ENCODE measurements around the gene TDRD1.

TDRD1 gene

DNA sequence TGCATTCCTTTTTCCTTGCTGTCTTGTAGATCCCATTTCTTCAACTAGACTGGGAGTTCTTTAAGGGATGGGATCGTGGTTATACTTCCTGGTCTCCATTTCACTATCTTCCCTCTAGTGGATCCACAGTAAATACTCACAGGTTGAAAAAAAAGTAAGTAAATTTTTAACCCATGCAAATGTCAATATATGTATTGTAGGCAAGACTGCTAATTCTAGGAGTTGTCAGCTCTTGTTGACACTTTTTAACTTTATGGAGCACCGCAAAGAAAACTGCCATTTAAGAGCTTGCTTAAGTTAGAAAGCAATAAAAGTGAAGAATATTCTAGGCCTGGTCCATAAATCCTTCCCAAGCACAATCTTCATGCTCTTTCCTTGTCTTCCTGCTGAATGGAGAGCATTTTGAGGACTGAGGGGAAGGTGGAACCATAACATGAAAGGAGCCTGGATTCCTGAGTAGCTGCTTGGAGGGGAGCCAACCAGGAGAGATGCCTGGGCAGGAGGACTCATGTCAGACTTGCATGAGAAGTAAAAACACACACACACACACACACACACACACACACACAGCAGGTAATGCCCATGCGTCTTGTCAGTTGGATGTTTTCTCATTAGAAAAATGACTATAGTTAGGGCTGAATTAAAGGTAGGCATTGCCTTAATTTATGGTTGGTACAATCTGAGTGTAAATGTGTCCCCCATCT, 92.1 kb downstream of the TDRD1 start:
- DNase-seq, result no peak

DNA sequence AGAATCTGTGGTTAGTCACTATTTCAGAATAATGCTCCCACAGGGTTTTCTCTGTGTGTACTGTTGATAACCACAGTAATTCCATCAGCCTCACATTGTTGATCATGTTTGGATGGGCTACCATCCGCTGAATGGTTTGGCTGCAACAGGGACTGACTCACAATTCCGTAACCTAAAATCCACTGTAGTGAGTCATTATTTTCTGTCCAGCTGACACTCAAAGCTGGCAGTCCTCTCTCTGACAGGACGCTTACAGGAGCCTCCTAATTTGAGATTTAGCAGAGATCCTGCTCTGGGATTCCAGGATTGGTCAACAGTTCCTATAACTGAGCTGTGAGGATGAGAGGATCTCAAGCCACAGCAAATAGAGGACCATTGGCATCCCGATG, 92.6 kb downstream of the TDRD1 start:
- no peak for DNase-seq

DNA sequence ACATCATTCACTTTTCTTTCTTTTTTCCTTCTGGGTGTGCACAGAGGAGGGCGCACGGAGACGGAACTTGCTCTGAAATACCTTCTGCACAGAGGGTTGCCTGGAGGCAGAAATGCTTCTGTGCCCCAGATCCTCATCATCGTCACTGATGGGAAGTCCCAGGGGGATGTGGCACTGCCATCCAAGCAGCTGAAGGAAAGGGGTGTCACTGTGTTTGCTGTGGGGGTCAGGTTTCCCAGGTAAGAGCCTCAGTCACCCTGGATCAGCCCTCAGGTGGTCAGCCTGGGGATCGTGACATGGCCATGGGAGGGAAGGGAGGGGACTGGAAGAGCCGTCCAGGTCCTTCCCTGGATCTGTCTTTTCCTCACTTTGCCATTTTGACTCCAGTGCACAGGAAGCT, 93.5 kb downstream of the TDRD1 start:
- no peak for DNase-seq

DNA sequence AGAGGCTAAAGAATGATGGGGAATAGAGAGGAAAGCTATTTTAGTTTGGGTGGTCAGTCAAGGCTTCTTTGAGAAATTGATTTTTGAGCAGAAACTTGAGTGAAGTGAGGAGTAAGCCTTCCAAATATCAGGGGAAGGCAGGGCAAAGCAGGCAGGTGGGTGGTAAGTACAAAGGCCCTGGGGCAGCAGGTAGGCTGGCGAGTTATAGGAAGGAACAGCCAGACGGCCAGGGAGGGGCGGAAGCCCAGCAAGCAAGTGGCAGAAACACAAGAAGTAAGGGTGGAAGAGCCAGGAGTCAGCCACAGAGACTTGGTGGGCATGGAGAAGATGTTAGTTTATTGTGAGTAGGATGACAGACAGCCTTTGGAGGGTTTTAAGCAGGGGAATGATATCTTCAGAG, 94.8 kb downstream of the TDRD1 start:
- DNase-seq, result no peak

DNA sequence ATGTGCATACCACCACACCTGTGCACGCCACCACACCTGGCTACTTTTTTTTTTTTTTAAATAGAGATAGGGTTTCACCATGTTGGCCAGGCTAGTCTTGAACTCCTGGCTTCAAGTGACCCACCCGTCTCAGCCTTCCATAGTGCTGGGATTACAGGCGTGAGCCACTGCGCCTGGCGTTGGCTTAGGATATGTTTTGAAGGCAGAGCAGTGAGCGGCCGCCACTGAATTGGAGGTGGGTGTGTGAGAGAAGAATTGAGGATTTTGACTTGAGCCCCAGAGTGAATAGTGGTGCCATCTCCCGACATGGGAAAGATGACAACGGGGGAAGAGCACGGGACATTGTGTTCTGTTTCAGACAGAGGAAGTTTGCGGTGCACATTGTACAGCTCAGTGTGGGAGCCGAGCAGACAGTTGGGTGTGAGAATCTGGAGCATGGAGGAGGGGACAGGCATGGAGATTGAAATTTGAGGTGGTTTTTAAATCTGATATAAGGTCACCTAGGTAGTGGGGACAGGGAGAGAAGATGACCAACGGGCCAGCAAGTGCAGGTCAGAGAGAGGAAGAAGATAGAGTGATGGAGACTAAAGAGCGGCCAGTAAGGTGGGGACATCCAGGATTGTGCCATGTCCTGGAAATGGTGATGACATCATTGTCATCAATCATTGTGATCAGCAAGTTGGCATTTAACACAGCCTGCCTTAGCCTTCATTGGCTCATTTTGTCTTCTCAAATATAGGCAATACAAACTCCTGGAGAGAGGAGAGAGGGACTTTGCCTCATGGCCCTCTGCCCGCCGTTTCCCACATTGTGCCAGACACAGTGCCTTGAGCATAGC, 95.7 kb downstream of the TDRD1 start:
- DNase-seq, result no peak

DNA sequence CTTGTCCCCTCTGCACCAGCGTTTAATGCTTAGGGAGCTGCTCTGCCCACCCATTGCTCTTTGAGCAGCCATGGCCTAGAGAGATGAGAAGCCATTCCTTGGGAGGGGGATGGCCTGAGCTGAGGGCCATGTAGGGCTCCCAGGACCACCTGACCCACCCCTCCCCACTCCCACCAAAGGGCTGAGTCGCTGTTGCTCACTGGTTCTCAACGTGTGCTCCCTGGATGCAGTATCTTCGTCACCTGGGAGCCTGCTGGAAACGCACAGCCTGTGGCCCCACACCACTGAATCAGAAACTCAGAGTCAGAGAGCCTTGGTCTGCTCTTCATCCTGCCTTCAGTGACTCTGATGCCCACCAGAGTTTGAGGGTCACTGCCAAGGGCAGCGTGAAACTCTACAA, 96.9 kb downstream of the TDRD1 start:
- DNase-seq, result no peak

- no peak for DNase-seq
These were observed 97.5 kb downstream of the TDRD1 start for GRCh38 chr10:114276671-114277070.

DNA sequence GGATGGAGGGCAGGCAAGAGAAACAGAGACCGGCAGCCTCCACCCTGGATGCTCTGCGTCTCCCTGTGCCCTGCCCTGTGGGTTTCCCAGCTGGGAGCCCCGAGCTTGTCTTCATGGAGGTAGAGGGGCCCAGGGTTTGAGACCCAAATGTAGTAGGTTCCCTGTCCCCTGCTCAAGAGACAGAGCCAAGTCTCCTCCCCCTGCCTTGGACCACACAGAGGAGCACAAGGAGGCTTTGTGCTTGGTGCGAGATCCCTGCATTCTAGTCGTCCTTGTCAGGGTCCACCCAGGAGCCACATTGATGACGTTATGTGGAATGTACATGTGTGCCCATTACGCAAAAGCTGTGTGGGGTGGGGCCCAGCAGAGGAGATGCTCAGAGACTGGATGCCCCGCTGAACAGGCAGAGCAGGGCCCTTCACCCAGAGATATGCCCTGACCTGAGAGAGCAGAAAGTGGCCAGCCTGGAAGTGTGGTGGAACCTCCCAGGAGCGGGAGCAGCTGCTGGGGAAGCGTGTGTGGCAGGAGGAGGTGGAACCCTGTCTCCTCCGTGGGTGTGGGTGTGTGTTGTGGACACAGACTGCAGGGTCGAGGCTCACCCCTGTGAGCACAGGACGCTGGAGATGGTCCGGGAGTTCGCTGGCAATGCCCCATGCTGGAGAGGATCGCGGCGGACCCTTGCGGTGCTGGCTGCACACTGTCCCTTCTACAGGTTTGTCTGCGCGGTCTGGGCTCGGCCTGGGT, 99.2 kb downstream of the TDRD1 start:
- no peak for DNase-seq

DNA sequence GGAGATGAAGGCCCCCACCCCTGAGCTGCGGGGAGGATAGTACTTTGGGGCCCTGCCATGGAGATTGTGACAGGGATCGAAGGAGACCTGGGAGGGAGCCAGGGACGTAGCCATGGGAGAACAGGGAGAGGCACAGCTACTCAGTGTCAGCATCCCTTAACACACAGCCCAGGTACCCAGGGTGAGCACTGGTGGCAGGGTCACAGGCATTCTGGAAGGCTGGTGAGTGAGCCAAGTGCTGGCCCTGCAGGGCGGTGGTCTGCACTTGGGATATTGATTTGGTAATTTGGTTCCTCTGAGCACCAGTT, 99.7 kb downstream of the TDRD1 start:
- no peak for DNase-seq

GRCh38 chr10:114279289-114279688, 100.1 kb downstream of the TDRD1 start:
- DNase-seq, result no peak

DNA sequence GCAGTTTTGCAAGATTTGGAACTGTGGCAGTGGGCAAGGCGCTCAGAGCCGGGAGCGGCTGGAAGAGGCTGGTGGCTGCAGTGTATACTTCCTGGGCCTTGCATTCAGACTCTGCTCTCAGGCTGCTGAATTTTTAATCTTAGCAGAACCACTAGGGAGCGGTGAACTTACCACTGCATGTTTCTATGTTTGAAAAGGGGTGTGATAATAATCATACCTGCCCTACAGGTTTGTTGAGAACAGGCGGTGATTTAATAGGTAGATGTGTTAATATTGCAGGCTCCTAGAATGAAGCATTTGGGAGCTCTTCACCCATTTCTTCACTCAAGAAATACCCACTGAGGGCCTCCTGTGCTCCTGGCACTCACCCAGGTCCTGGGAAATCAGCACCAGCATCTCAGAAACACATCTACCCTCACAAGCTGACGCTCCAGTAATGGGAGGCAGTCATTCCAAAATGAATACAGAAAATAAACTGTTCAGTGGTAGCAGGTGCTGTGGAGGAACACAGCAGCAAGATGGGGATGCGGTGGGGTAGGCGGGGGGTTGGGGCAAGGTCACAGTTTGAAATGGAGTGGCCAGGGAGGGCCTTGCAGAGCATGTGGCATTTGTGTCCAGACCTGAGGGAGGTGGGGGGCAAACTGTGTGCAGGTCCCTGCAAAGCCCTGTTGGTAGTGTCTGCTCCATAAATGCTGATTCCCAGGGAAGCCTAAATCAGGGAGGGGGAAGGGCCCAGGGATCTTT, 100.9 kb downstream of the TDRD1 start:
- no peak for DNase-seq

DNA sequence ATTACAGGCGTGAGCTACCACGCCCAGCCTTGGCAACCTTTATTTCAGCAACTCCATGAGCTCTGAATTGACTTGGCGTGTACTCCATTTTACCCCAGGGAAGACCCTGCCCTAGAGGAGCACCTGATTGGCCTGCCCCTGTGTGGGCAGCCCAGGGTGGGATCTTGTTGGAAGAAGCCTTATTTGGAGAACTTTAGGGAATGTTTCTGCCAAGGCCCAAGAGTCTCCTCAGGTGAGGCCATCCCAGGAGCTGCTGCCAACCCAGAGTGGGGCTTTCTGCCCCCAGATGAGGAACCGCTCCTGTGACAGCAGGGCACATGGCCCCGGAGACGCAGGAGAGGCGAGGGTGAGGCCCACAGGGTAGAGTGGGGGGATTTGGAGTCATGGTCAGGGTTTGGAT, 101.9 kb downstream of the TDRD1 start:
- DNase-seq, result no peak

DNA sequence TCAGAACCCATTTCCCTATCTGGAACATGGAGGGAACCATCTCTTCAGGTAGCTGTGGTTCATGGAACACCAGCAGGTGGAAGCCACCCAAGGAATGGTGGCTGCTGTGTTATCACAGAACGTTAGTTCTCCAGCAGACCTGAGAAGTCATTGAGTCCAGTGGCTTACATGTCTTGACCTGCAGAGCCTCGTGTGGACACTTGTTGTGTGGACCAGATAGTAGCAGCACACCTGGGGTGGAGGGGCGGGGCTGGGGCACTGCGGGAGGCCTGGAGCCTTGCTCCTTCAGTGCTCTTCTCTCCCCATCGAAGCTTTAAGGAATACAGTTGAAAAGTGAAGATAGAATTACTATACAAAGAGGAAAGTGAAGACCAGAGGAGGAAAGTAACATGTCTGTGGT, 102.3 kb downstream of the TDRD1 start:
- no peak for DNase-seq
